HG03521 (cell line): Measurements from ENCODE around the gene EIF4E1B.

Source experiments
- ATAC-seq: cut with Tn5 transposase; IDR thresholded peaks from one replicate; pipeline ENCODE4 v1.9.1; 2021; ENCODE audit warnings: mild to moderate bottlenecking, moderate library complexity; ENCODE audit not compliant: unreplicated experiment

EIF4E1B gene

DNA sequence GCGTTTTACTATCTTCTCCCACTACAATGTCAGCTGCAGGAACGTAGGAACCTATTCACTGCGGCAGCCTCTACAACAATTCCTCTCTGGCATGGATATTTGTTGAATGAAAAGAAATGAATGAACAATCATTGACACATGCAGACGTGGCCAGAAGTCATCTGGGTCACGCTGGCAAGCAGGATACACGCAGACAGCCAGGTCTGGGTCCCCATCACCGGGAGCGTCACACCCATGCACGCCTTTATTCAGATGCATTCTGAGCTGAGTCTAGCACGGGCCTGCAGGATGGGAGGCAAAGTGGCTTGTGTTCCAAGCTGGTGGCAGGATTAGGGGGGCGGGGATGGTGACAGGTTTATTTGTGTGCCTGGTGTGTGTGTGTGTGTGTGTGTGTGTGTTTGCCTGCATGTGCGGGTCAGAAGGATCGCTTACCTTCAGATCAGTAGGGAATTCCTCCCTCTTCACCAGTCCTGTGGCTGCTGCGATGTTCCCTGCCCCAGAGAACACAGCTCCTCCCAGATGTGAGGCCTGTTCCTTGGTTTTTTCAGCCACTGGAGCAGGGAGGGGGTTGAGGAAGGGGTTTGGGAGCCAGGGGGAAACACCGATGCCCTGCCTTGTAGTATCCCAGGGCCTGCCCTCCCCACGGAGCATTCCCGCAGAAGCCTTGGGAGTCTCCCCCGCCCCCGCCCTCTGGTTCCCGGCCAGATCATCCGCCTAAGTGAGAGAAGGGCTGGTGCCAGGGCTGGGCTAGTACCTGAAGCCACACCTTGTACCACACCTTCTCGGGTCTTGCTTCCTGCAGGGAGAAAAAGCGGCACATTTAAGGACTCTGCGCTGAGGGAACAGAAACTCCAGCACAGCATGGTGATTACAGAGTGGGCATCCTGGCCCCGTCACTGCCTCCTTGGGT is 4.3 kb upstream of the EIF4E1B start:
- no peak for ATAC-seq

DNA sequence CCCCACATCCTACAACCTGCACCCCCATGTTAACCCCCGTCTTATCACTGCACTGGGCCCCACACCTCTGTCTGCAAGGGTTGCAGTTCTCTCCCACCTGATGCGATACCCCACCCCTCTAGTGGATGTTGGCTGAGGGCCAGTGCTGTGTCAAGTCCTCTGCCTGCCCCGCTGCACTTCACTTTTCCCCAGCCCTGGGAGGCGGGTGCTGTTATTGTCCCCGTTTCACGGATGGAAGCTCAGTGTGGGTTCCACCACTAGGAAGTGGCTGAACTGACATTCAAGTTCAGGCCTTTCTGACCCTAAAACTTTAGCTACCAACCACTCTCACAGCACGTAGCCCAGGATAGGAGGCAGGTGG is 3.6 kb upstream of the EIF4E1B start:
- ATAC-seq = no peak

DNA sequence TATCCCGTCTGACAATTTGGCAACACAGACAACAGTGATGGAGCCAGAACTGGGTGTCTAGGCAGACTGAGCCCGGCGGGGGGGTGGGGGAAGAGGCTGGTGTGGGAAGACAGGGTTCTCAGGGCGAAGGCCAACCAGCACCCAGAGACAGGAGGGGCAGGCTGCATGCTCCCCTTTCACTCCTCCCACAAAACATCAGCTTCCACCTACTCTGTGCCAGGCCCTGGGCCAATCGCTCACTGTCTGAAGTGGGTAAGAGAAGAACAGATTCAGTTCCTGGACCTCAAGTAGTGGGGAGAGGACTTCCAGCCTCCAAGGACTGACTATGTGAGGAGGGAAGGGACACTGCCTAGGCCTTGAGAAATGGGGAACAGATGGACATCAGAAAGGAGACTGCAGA is 2.9 kb upstream of the EIF4E1B start:
- ATAC-seq = no peak

DNA sequence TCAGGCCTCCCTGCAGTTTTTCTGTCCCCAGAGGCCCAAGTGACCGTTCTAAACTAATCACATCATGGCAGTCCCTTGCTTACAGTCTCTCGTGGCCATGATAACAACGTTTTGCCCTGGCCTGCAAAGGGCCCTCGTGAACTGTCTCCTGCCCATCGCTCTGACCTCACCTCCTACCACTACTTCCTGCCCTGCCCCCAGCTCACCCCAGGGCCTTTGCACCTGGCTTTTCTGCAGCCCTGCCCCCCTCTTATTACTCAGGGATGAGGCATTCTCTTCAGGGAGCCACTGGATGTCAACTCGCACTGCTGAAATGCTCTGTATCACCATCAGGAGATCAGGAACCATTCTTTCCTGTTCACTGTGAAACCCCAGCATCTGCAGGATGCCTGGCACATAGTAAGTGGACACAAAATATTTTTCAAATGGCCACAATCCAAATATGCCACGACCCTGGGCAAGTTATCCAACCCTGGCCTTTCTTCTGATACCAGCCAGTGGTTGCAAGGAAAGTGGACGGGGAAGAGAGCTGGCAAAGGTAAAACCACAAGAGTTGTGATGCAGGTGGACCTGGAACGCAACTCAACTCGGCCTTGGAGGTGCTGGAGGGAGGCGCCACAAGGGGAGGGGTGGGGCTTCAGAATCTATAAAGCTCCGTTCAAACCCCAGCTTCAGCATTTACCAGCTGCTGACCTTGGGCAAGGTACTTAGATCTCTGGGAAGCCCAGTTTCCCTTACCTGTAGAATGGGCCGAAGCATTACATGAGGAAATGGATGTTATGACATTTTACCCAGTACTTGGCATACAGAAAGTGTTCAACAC is 1.9 kb upstream of the EIF4E1B start:
- no peak for ATAC-seq

DNA sequence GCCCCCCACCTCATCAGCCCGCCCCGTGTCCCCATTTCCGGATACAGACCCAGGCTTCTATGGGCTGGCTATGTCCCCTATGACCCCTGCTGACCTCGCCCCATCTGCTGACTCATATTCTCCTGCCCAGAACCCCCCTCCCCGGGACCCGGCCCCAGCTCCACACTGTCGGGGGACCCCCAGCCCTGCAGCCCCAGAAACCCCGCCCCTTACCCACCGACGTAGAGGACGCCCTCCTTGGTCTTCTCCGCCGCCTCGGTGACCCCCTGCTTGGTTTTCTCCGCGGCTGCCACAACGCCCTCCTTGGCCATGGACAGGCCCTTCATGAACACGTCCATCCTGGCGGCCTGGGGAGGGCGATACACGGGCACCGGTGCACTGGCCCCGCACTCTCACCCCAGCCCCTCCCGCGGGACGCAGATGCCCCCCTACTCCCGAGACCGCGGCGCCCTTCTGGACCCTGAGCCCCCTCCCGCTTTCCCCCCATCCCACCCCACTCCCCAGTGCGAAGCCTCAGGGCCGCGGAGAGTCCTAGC is 1.1 kb upstream of the EIF4E1B start:
- no peak for ATAC-seq

DNA sequence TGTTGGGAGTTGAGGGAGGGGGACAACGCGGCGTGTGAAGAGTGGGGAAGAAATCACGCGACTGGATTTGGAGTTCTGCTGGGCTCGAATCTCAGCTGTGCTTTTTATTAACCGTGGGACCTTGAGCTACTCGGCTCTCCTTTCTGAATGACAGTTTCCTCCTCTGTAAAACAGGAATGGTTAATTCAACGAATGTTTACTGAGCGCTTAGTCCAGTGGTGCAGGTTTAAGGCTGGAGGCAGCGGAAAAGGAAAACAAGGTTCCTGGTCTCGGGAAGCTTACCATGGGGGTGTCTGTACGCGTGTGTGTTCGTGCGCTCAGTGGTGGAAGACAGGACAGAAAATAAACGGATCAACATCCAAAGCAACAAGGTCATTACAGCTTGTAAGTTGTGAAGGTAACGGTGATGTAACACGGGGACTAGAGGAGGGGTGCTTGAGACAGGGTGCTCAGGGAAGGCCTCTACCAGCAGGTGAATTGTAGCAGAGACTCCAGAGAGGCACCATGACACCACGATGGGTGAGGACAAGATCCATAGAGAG is 277 bp downstream of the EIF4E1B start:
- ATAC-seq = no peak

DNA sequence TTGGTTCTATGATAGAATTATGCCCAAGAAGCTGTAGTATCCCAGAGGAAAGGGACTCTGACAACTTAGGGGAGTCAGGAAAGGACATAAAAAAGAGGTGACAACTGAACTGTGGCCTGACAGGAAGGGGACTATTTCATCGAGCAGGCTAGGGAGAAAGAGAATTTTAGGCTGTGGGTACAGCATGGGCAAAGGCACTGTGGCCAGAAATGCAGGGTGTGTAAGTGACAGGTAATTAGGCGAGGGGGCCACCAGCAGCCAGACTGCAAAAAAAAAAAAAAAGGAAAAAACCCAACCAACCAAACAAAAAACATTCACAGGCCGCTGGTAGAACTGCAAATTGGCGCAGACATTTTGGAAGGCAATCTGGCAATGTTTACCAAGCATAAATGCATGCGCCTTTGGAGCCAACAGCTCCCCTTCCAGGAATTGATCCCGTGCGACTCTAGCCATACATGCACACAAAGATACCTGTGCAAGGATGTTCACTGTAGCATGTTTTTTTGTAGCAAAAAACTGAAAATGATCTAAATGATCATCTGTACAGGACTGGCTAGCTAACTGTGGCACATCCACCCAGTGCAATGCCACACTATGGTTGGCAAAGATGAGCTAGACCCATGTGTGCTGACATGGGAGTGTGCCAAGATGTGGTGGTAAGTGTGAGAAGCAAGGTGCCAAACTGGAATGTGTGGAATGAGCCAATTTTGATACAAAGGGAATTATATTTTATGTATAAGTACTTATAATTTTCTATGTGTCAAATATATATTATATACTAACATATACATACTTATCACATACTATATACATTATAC is 1.1 kb downstream of the EIF4E1B start:
- no peak for ATAC-seq

DNA sequence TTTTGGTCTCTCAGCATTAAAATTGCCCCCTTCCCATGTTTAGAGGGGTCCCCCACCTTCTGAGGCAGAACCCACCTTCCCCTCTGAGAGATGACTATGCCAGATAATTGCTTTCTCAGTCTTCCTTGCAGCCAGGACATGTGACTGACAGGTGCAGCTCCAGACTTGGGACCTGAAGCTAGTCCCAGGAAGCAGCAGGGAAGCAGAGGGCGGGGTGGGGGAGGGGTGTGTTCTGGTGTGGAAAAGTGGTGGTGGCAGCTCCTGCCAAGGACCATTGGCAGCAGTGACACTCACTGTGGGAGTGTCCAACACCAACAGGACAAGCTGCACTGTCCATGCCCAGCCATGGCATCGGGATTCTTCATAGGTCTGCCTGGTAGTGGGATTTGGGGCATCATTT is 2.3 kb downstream of the EIF4E1B start:
- ATAC-seq = no peak

DNA sequence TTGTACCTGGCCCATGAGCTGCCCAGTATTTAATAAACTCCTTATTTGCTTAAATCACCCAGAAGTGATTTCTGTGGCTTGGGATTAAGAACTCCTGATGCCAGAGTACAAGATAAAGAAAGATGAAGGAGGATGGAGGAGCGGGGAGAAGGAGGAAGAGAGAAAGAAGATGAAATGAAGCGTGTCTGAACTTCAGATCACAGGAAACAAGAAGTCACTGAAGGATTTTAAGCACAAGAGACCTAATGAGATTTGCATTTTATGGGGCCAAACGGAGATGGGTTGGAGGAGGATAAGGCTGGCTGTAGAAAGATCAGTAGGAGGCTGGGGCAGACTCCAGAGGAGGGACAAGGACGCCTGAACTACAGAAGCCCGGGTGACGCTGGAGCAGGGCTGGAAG is 3.1 kb downstream of the EIF4E1B start:
- ATAC-seq = no peak

DNA sequence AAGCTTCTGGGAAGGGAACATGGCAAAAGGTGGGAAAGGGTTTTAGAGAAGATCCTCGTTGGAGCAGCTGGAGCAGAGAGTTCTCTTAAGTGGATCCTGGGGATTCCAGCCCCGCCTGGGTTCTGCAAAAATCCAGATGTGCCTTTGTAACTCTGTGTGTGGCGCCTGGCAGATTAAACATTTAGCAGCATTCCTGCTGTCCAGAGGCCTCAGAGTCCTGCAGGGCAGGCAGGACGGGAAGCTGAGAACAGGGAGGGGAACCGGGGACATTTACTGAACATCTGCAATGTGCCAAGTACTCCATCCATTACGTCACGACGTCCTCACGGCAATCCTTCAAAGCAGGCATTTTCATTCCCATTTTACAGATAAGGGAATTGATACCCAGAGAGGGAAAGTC is 6.0 kb downstream of the EIF4E1B start:
- ATAC-seq = no peak

DNA sequence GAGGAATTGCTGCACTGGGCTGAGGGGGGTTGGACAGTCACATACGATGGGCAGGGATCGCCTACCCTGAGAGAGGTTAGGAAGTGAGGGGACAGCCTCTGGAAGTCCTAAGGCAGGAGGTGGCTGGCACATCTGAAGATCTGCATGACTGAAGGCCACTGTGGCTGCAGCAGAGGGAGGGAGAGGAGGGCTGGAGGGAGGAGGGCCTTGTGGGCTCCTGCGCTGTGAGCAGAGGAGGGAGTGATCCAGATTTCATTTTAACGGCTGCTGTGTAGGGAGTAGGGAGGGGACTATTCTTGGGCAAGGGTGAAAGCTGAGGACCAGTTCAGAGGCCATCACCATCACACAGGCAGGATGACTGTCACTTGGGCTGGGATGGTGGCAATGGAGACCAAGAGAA is 7.1 kb downstream of the EIF4E1B start:
- no peak for ATAC-seq

DNA sequence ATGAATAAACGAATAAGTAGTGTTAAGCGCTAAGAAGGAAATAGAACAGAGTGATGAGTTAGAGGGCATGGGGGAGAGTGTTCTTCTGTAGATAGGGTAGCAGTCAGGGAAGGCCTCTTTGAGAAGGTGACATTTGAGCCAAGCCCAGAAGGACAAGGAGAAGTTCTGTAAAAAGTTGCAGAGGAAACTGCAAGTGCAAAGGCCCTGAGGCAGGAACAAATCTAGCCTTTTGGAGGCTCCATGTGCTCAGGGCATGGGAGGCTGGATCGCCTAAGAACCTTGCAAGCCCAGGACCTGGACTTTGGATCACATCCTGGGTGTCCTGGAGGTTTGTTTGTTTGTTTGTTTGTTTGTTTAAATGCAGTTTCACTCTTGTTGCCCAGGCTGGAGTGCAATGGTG is 8.0 kb downstream of the EIF4E1B start:
- no peak for ATAC-seq

DNA sequence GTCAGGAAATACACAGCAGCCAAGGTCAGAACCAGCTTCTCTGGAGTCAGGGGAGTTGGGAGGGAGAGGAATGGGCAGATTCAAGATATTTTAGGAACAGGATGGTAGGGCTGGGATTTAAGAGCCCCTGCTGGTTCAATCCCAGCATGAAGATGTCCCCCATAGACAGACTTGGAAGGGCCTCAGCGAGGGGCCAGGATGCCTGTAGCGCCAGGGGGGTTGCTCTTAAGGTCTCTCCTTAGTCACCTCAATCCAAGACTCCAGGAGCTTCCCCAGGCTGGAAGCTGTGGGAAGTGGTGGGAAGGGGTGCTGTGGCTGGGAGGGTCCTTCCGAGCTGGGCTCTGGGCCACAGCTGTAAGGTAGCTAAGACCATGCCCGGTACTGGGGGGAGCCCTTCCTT is 8.7 kb downstream of the EIF4E1B start:
- no peak for ATAC-seq

DNA sequence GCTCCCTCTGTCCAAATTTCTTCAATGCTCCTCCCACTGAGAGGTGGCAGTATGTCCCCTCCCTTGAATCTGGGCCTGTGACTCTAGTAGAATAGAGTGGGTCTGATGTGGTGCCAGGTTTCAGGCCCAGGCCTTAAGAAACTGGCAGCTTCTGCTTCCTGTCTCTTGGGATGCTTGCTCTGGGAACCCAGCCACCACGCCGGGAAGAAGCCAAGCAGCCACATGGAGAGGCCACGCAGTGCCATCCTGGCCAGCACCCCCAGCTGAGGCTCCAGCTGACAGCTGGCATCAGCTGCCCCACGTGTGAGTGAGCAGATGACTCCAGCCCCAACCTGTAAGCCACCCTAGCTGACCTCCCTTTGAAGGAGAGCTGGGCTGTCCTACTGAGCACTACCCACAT is 9.5 kb downstream of the EIF4E1B start:
- no peak for ATAC-seq

DNA sequence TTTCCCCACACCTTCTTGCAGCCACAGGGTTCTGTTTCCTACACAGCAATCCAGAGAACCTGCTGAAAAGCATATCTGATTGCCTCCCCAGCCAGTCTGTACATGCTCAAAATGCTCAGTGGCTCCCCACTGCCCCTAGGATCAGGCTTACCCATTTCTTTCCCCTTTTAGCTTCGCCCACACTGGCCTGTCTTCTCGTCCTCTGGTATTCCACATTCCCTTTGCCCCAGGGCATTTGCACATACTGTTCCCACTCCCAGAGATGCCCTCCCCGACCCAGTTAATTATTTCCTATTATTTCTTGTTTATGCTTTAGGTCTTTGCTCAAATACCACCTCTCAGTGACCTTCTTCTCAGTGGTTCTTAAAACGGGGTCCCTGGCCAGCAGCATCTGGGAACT is 10.1 kb downstream of the EIF4E1B start:
- ATAC-seq = no peak

DNA sequence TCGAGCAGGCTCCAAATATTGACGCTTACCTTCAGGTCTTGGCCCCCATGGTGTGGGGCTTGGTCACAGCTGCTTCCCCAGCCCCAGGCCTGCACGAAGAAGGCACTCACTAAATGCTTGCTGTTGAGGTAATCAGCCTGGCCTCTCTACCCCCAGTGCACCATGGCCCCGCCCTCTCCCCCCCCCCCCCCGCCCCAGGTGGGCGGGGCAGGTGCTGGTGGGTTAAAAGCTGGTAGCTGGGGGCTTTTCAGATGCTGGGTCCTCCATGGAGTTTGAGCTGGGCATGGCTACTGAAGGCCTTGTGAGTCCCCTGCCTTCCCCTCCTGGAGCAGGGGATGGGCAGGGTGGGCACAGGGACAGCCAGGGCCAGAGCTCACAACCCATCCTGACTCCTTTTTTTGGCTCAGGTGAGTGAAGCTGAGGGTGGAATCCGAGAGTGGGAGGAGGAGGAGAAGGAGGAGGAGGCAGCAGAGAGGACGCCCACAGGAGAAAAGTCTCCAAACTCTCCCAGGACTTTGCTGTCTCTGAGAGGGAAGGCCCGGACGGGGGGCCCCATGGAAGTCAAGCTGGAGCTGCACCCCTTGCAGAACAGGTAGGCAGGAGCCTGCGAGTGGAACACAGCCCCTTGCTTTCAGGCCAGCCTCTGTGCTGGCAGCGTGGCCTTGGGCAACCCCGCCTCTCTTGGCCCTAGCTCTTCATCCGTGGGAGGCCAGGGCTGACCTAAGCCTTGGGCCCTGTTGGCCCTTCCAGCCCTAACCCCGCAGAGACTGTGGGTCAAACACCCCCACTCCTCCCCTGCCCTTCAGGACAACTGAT is 12.4 kb downstream of the EIF4E1B start:
- no peak for ATAC-seq

DNA sequence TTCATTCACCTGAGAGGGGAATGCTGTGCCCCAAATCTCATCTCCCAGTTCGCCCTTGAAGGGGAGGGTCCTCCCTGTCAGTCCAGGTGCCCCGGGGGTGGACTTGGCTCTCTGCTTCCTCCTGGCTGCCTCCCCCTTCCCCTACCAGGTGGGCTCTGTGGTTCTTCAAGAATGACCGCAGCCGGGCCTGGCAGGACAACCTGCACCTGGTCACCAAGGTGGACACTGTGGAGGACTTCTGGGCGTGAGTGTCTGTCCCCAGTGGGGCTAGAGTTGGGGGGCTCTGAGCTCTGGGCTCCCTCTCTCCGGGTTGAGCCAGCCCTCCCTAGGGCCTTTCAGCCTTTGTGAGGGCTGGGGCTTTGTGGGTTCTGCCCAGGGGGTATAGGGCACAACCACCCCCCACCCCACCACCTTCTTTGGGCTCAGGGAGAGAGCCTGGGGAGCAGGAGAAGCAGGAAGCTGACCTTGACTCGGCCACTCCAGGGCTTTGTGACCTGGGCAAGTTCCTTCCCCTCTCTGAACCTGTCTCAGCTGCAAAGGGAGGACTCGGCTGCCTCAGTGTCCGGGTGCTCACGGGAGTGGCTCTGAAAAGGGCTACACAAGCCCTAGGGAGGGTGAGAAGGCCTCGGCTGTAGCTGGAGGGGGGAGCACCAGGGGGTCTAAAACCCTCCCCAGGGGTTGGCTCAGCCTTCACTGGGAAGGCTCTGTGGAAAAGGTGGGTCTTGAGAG is 13.2 kb downstream of the EIF4E1B start:
- ATAC-seq = no peak

DNA sequence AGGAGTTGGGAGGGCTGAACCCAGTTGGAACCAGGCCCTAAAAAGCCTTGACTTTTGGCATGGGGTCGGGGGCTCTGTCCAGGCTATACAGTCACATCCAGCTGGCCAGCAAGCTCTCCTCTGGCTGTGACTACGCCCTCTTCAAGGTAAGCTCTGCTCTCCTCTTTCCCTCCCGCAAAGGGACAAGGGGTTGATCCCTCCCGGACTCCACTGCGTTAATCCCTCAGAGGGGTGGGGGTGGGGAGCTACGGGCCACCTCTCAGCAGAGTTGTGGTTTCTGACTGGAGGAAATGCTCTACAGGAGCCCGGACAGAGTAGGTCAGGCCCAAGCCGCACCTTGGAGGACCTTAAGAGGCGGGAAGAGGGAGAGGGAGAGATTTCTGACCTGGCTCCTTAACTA is 13.8 kb downstream of the EIF4E1B start:
- ATAC-seq = no peak
